ENCODE data around the gene SGCE.

The SGCE gene

DNA sequence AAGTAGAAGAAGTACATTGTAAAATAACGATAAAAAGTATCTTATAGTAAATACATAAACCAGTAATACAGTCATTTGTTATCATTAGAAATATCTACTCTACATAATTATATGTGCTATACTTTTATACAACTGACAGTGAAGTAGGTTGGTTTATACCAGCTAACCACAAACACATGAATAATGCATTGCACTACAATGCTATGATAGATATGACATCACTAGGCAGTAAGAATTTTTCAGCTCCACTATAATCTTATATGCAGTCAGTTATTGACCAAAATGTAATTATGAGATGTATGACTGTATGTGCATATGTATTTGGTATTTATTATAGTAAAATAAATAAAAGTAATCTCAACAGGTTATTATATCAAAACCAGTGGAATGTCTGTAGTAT is 23.4 kb upstream of the SGCE start:
- H3K4me2 ChIP-seq (ENCODE audit: low read length), result no peak overlapping the region
- H3K79me2 ChIP-seq (ENCODE audit: insufficient read depth, low read length), result no peaks in the 10 kb centered on the region
- no peaks in the 10 kb centered on the region for H3K9me3 ChIP-seq (ENCODE audit: low read length)
- H3K9me2 ChIP-seq (ENCODE audit: low read depth, low read length), result 0 out of 2 replicates have a peak, but pooled peaks cover 3% of the 10 kb centered on the region
- H3K9ac ChIP-seq (ENCODE audit: low read length), result no peak overlapping the region
- H3K27ac ChIP-seq (ENCODE audit: low read depth, low read length, poor library complexity, severe bottlenecking), result no peak overlapping the region
- no peak for TF ChIP-seq EZH2 (IDR thresholded peaks at IDR 0.05; ENCODE audit: borderline replicate concordance, low read length)
- TF ChIP-seq, protein P1, sequence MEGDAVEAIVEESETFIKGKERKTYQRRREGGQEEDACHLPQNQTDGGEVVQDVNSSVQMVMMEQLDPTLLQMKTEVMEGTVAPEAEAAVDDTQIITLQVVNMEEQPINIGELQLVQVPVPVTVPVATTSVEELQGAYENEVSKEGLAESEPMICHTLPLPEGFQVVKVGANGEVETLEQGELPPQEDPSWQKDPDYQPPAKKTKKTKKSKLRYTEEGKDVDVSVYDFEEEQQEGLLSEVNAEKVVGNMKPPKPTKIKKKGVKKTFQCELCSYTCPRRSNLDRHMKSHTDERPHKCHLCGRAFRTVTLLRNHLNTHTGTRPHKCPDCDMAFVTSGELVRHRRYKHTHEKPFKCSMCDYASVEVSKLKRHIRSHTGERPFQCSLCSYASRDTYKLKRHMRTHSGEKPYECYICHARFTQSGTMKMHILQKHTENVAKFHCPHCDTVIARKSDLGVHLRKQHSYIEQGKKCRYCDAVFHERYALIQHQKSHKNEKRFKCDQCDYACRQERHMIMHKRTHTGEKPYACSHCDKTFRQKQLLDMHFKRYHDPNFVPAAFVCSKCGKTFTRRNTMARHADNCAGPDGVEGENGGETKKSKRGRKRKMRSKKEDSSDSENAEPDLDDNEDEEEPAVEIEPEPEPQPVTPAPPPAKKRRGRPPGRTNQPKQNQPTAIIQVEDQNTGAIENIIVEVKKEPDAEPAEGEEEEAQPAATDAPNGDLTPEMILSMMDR (IDR thresholded peaks at IDR 0.05; ENCODE audit: low read length), result no peak
- H3F3A ChIP-seq (ENCODE audit: insufficient read depth, low read length), result no peaks in the 10 kb centered on the region
- H4K20me1 ChIP-seq (ENCODE audit: insufficient read depth, low read length), result no peaks in the 10 kb centered on the region
- H3K4me3 ChIP-seq (ENCODE audit: low read depth, low read length, poor library complexity, severe bottlenecking), result no peak overlapping the region
- no peaks in the 10 kb centered on the region for H3K36me3 ChIP-seq (ENCODE audit: insufficient read depth, low read length)
- H2AFZ ChIP-seq (ENCODE audit: low read length), result no peak overlapping the region
- H3K4me1 ChIP-seq (ENCODE audit: insufficient read depth, low read length, severe bottlenecking), result no peaks in the 10 kb centered on the region
- H3K27me3 ChIP-seq (ENCODE audit: insufficient read depth, low read length), result no peaks in the 10 kb centered on the region

- Histone ChIP-seq H4K20me1 (ENCODE audit: insufficient read depth, low read length) (no peaks in the 10 kb centered on the region), H3K27ac (ENCODE audit: low read depth, low read length, poor library complexity, severe bottlenecking) (no peak overlapping the region), H3K9ac (ENCODE audit: low read length) (no peak overlapping the region), H3K4me1 (ENCODE audit: insufficient read depth, low read length, severe bottlenecking) (no peaks in the 10 kb centered on the region), H3K4me3 (ENCODE audit: low read depth, low read length, poor library complexity, severe bottlenecking) (no peak overlapping the region), H3K27me3 (ENCODE audit: insufficient read depth, low read length) (no peaks in the 10 kb centered on the region), H3K9me3 (ENCODE audit: low read length) (no peaks in the 10 kb centered on the region), H3K9me2 (ENCODE audit: low read depth, low read length) (0 out of 2 replicates have a peak, but pooled peaks cover 3% of the 10 kb centered on the region), H3K79me2 (ENCODE audit: insufficient read depth, low read length) (no peaks in the 10 kb centered on the region), H3F3A (ENCODE audit: insufficient read depth, low read length) (no peaks in the 10 kb centered on the region), H2AFZ (ENCODE audit: low read length) (no peak overlapping the region), H3K4me2 (ENCODE audit: low read length) (no peak overlapping the region), H3K36me3 (ENCODE audit: insufficient read depth, low read length) (no peaks in the 10 kb centered on the region)
- TF ChIP-seq, protein P1 (IDR thresholded peaks at IDR 0.05; ENCODE audit: low read length), result no peak
- TF ChIP-seq EZH2 (IDR thresholded peaks at IDR 0.05; ENCODE audit: borderline replicate concordance, low read length), result no peak
Observed at GRCh38 chr7:94676431-94676830, 20.5 kb upstream of the SGCE start.

DNA sequence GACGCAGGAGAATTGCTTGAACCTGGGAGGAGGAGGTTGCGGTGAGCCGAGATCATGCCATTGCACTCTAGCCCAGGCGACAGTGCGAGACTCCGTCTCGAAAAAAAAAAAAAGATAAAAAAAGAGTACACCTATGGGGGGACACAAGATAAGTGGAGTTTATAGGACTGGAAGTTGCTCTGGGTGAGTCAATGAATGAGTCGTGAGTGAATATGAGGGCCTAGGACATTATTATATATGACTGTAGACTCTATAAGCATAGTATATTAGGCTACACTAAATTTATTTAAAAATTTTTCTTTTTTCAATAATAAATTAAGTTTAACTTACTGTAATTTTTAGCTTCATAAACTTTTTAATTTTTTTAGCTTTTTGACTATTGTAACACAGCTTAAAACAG is 19.4 kb upstream of the SGCE start:
- H3K4me1 ChIP-seq (ENCODE audit: insufficient read depth, low read length, severe bottlenecking), result no peaks in the 10 kb centered on the region
- no peak overlapping the region for H3K27ac ChIP-seq (ENCODE audit: low read depth, low read length, poor library complexity, severe bottlenecking)
- no peak overlapping the region for H3K4me3 ChIP-seq (ENCODE audit: low read depth, low read length, poor library complexity, severe bottlenecking)
- no peaks in the 10 kb centered on the region for H3K9me3 ChIP-seq (ENCODE audit: low read length)
- no peak overlapping the region for H3K4me2 ChIP-seq (ENCODE audit: low read length)
- no peaks in the 10 kb centered on the region for H3K79me2 ChIP-seq (ENCODE audit: insufficient read depth, low read length)
- H3K36me3 ChIP-seq (ENCODE audit: insufficient read depth, low read length), result no peaks in the 10 kb centered on the region
- H2AFZ ChIP-seq (ENCODE audit: low read length), result no peak overlapping the region
- no peaks in the 10 kb centered on the region for H3K27me3 ChIP-seq (ENCODE audit: insufficient read depth, low read length)
- H4K20me1 ChIP-seq (ENCODE audit: insufficient read depth, low read length), result no peaks in the 10 kb centered on the region
- H3K9me2 ChIP-seq (ENCODE audit: low read depth, low read length), result 0 out of 2 replicates have a peak, but pooled peaks cover 3% of the 10 kb centered on the region
- H3K9ac ChIP-seq (ENCODE audit: low read length), result no peak overlapping the region
- TF ChIP-seq, protein P1 (IDR thresholded peaks at IDR 0.05; ENCODE audit: low read length), result no peak
- TF ChIP-seq EZH2 (IDR thresholded peaks at IDR 0.05; ENCODE audit: borderline replicate concordance, low read length), result no peak
- no peaks in the 10 kb centered on the region for H3F3A ChIP-seq (ENCODE audit: insufficient read depth, low read length)

Measured in OCI-LY1 (cell line).